ENCODE measurements around the gene GLDC. TPM values are rescaled to one million over a fixed set of nuclear protein-coding genes. Genes with fewer than 3 reads are reported as not detected.

The GLDC gene
- total RNA-seq, 1 experiment from 2014 or later: 1.5 TPM

- intact Hi-C loops (cut with micrococcal nuclease; ENCODE audit: unreplicated experiment): loop anchor here (5.0 to 10.0 kb wide), 3 partner anchors 80 to 152 kb away; no protein-coding TSS in a partner anchor
- peak; percentile 67 for TF ChIP-seq CTCF (conservative IDR thresholded peaks at IDR 0.05)
- no peak for TF ChIP-seq EZH2 (IDR thresholded peaks at IDR 0.05; ENCODE audit: low read depth)
- no peaks in the 10 kb centered on the region for H4K20me1 ChIP-seq (ENCODE audit: insufficient read depth)
- no peak overlapping the region for H3K4me2 ChIP-seq
- H3K4me3 ChIP-seq: no peak overlapping the region
- BruUV-seq (replicated peaks): no TSS peak
- no peaks in the 10 kb centered on the region for H3K9me2 ChIP-seq (ENCODE audit: insufficient read depth)
- no peaks in the 10 kb centered on the region for H3K9me3 ChIP-seq (ENCODE audit: insufficient read depth, low read depth)
- DNase-seq: no peak
- ChIA-PET CTCF (interaction anchor here (0.5 kb wide), 1 partner anchor 300 kb away, joined by 4 read pairs; no protein-coding TSS in a partner anchor), POLR2A (ENCODE audit: unreplicated experiment) (no interaction called here)
- H3K79me2 ChIP-seq (ENCODE audit: low read depth): no peaks in the 10 kb centered on the region
- H3K27ac ChIP-seq: no peak overlapping the region
- H3F3A ChIP-seq (ENCODE audit: insufficient read depth, low read depth): no peaks in the 10 kb centered on the region; the same call in 1 of the 2 replicates
- H2AFZ ChIP-seq: no peak overlapping the region
- no peaks in the 10 kb centered on the region for H3K27me3 ChIP-seq (ENCODE audit: insufficient read depth, low read depth)
- no peaks in the 10 kb centered on the region for H3K36me3 ChIP-seq (ENCODE audit: low read depth)
- H3K4me1 ChIP-seq (replicated peaks; ENCODE audit: insufficient read depth): 0 out of 2 replicates have a peak, but pooled peaks cover under 1% of the 10 kb centered on the region
Measured at GRCh38 chr9:6584881-6585597, 60.5 kb downstream of the GLDC start.

GRCh38 chr9:6581253-6581652 is 64.3 kb downstream of the GLDC start:
- Histone ChIP-seq H2AFZ (no peak overlapping the region), H3K4me3 (no peak overlapping the region), H3K9me3 (ENCODE audit: insufficient read depth, low read depth) (no peaks in the 10 kb centered on the region), H4K20me1 (ENCODE audit: insufficient read depth) (no peaks in the 10 kb centered on the region), H3K36me3 (ENCODE audit: low read depth) (no peaks in the 10 kb centered on the region), H3K27me3 (ENCODE audit: insufficient read depth, low read depth) (no peaks in the 10 kb centered on the region), H3K79me2 (ENCODE audit: low read depth) (no peaks in the 10 kb centered on the region), H3K4me1 (replicated peaks; ENCODE audit: insufficient read depth) (no peaks in the 10 kb centered on the region), H3F3A (ENCODE audit: insufficient read depth, low read depth) (no peaks in the 10 kb centered on the region), H3K4me2 (no peak overlapping the region), H3K9me2 (ENCODE audit: insufficient read depth) (no peaks in the 10 kb centered on the region), H3K27ac (no peak overlapping the region)
- BruUV-seq (replicated peaks): no TSS peak
- no peak for DNase-seq
- ChIA-PET POLR2A (ENCODE audit: unreplicated experiment) (no interaction called here), CTCF (interaction anchor here (0.7 kb wide), 1 partner anchor 11 kb away, joined by 6 read pairs; no protein-coding TSS in a partner anchor)
- intact Hi-C loops (cut with micrococcal nuclease; ENCODE audit: unreplicated experiment): loop anchor here (10.0 kb wide), 1 partner anchor 84 kb away; no protein-coding TSS in a partner anchor
- TF ChIP-seq CTCF (conservative IDR thresholded peaks at IDR 0.05) (no peak), EZH2 (IDR thresholded peaks at IDR 0.05; ENCODE audit: low read depth) (no peak)

- BruUV-seq (replicated peaks): no TSS peak
- no peaks in the 10 kb centered on the region for H3K4me1 ChIP-seq (replicated peaks; ENCODE audit: insufficient read depth)
- H3K27ac ChIP-seq: no peak overlapping the region
- POLR2A ChIA-PET (ENCODE audit: unreplicated experiment): no interaction called here
- TF ChIP-seq EZH2 (IDR thresholded peaks at IDR 0.05; ENCODE audit: low read depth) (no peak), CTCF (conservative IDR thresholded peaks at IDR 0.05) (no peak)
- H3K9me2 ChIP-seq (ENCODE audit: insufficient read depth): no peaks in the 10 kb centered on the region
- H3K9me3 ChIP-seq (ENCODE audit: insufficient read depth, low read depth): no peaks in the 10 kb centered on the region
- DNase-seq: no peak
- no peak overlapping the region for H2AFZ ChIP-seq
- intact Hi-C loops (cut with micrococcal nuclease; ENCODE audit: unreplicated experiment): loop anchor here (10.0 kb wide), 1 partner anchor 85 kb away; no protein-coding TSS in a partner anchor
- no peaks in the 10 kb centered on the region for H3K79me2 ChIP-seq (ENCODE audit: low read depth)
- CTCF ChIA-PET: no interaction called here
- no peak overlapping the region for H3K4me2 ChIP-seq
- no peaks in the 10 kb centered on the region for H4K20me1 ChIP-seq (ENCODE audit: insufficient read depth)
- no peaks in the 10 kb centered on the region for H3F3A ChIP-seq (ENCODE audit: insufficient read depth, low read depth)
- no peak overlapping the region for H3K4me3 ChIP-seq
- no peaks in the 10 kb centered on the region for H3K36me3 ChIP-seq (ENCODE audit: low read depth)
- no peaks in the 10 kb centered on the region for H3K27me3 ChIP-seq (ENCODE audit: insufficient read depth, low read depth)
Measured at GRCh38 chr9:6579613-6580012, 65.9 kb downstream of the GLDC start.
